ENCODE results near the gene SEC31B.

Gene SEC31B, protein sequence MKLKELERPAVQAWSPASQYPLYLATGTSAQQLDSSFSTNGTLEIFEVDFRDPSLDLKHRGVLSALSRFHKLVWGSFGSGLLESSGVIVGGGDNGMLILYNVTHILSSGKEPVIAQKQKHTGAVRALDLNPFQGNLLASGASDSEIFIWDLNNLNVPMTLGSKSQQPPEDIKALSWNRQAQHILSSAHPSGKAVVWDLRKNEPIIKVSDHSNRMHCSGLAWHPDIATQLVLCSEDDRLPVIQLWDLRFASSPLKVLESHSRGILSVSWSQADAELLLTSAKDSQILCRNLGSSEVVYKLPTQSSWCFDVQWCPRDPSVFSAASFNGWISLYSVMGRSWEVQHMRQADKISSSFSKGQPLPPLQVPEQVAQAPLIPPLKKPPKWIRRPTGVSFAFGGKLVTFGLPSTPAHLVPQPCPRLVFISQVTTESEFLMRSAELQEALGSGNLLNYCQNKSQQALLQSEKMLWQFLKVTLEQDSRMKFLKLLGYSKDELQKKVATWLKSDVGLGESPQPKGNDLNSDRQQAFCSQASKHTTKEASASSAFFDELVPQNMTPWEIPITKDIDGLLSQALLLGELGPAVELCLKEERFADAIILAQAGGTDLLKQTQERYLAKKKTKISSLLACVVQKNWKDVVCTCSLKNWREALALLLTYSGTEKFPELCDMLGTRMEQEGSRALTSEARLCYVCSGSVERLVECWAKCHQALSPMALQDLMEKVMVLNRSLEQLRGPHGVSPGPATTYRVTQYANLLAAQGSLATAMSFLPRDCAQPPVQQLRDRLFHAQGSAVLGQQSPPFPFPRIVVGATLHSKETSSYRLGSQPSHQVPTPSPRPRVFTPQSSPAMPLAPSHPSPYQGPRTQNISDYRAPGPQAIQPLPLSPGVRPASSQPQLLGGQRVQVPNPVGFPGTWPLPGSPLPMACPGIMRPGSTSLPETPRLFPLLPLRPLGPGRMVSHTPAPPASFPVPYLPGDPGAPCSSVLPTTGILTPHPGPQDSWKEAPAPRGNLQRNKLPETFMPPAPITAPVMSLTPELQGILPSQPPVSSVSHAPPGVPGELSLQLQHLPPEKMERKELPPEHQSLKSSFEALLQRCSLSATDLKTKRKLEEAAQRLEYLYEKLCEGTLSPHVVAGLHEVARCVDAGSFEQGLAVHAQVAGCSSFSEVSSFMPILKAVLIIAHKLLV

DNA sequence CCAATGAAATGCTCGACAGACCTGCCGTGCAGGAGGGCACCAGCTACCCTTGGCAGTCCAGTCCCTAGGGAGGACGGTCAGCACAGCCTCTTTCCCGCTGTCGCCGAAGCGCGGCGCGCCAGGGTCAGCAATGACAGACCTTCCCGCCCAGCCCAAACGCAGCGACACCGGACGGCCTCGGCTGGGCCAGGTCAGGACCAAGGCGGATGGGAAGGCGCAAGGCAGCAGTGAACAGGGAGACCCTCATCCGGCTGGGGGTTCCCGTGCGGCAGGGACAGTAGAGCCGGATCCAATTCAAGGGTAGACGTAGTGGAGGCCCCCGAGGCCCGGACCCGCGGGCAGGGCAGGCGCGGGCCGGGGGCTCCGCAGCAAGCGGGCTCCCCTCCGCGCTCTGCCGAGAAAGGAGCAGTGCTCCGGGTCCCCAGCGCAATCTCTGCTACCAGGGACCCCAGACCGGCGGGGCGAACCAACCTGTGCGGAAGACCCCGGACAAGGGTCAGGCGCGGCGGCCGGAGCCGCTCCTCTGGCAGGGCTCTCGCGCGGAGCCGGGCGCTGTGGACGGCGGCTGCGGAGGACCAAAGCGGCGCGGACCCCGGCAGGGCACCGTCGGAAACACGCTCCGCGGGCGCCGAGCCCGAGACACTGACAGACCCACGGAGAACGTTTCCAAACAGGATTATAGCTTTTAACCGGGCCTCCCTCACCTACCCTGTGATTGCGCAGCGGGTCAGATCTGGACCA lies at the start of gene SEC31B:
SEC31B (minus strand) TSS at position 551 of the 741 bp plus-strand sequence. CDS start 2,909 bp downstream, outside the sequence.
- no peak for DNase-seq

DNA sequence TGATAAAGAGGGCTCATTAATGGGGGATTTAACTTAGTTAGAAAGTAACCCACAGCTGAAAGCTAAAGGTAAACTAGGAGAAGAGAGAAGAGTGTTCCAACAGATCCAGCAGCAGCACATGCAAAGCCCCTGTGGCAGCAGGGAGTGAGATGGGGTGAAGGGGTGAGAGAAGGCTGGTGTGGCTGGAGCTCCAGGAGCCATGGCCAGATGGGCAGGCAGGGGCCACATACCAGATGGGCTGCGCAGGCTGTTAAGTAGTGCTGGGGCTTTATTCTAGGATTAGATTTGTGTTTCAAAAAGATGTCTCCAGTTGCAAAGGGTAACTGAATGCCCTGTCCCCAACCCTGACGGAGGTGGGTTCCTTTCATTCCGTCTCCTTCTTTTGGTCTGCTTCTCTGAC lies 49.3 kb upstream of the SEC31B start:
- no peak for DNase-seq

DNA sequence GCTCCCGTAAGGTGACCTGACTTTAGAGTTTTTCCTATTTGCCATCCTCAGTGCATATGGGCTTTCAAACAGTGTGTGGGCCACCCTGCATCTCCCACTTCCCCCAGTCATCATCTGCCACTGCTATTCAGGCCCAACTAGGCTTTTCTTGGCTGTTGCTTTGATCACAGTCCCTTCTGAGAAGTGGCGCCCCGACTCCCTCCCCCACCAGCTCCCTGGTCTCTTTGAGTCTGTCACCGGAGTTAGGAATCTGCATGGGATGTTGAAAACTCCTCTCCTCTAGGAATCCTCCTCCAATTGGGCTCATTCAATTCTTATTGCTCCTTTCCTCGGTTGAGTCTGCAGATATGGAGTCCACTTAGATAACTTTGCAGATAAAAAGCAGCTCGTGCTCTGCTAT lies 48.2 kb upstream of the SEC31B start:
- DNase-seq, result no peak

DNA sequence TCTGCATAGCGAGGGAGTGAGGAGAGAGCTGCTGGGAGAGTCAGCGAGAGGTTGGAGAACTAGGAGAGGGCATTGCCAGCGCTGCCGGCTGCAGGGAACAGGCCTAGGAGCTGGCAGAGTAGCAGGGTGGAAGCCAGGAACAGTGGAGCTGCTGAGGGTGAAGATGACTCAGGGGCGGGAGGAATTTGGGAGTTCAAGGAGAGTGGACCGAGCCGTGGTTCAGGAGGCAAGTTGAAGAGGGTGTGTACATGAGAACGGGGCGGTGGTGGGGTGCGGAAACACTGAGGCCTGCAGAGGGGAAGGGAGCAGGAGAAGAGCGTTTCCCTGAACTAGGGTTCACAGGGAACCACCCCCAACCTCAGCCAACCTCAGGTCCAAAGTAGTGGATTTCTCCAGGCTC lies 47.6 kb upstream of the SEC31B start:
- no peak for DNase-seq

DNA sequence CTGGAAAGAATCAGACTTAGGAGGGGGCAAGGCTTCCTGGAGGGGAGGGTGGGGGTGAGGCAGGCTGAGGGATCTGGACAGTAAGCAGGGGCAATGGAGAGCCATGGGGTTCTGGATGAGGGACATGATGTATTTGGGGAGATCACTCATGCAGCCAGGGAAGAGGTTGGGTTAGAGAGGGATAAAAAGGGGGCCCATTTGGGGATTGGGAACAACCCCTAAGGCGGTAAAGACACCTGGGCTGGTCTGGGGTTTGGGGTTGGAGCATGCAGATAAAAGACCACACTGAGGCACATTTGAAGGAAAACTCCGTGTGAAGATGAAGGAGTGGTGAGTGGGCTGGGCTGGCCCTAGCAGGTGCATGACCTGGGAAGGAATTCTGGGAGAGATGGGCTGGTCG lies 46.9 kb upstream of the SEC31B start:
- no peak for DNase-seq

DNA sequence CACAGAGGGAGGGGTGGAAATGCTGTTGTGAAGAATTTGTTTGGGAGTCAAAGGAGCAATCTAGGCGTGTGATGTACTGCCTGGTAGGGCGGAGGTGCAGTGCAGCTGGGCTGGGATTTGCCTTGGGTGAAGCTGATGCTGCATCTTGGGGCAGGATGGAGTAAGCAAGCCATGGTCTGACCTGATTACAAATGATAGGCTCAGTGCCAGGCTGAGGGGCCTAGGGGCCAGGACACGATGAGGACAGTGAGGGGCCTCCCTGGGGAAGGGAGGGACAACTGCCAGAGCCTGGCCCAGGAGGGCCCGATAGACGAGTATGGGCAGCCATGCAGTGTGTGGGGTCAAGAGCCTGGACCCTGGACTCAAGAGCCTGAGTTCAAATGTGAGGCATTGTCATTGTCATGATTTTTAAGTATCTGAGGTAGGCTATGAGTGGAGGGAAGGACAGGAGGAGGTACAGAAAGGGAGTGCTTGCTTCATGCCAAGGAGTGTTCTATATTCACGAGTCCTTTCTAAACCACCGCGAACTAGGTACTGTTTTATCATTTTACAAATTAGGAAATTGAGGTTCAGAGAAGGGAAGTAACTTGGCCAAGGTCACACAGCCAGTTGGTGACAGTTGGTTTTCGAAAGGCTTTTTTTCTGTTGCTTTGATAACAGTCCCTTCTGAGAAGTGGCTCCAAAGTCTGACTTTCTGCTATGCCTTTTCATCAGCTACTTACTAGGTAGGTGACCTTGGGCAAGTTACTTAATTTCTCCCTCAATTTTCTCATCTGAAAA lies 45.7 kb upstream of the SEC31B start:
- DNase-seq, result no peak

DNA sequence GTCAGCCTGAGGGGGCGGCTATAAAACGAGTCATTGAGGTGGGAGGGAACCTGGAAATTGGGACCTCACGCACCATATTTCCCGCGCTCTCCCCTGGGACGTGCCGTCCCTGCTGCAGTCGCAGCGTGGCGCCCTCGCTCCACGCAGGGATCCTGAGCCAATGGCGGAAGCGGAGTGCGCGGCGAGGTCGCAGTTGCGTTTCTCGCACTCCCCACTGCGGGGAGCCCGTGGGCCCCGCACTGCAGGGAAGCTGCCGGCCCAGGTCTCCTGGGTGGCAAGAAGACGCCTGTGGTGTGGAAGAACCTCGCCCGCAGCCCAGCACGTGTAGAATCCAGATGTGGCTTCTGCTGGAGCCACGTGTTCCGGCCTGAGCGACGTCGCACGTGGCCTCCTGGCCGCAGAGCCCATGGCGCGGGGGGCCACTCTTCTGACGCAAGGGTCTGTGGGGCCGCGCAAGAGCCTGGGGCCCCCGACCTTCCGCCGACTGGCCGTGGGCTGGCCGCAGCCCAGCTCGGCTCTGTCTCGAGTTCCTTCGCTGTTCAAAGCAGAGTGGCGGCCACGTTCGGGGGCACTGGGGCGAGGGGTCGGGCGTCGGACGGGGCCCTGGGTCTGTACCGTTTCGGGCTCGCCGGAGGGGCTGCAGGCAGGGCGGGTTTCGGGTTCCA lies 42.5 kb upstream of the SEC31B start:
- DNase-seq, result peak; percentile 39

DNA sequence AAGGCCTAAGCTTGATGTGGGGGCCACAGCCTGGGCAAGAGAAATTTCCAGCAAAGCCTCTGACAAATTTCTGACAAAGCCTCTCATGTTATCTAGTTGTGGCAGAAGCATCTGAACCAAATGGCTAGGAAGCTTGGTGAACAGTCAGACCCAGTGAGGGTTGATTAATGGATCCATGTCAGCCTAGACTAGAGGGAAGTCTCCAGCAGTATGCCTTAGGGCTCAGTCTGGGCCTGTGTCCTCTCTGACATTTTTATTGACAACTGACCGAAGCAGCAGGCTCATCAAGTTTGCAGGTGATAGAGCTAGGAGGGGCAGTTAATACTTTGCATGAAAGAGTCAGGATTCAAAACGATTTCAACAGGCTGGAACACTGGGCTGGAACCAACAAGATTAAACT lies 41.3 kb upstream of the SEC31B start:
- DNase-seq, result no peak

DNA sequence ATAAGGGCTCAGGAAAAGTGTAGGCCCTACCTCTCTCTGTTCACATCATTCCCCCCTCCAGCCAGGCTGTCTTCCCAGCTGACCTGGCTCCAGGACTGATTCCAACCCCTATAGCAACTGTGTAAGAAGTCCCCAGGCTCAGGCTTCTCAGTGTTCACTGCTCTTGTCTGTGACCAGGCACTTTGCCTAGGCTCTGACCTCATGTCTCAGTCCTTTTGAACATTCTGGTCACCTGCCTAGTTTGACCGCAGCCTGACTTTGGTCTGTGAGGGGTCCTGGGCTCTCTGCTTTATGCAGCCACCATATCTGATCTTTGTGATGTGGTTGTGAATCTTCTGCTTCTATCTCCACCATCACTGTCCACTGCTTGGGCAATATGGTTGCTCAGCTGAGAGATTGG lies 40.6 kb upstream of the SEC31B start:
- DNase-seq, result no peak

DNA sequence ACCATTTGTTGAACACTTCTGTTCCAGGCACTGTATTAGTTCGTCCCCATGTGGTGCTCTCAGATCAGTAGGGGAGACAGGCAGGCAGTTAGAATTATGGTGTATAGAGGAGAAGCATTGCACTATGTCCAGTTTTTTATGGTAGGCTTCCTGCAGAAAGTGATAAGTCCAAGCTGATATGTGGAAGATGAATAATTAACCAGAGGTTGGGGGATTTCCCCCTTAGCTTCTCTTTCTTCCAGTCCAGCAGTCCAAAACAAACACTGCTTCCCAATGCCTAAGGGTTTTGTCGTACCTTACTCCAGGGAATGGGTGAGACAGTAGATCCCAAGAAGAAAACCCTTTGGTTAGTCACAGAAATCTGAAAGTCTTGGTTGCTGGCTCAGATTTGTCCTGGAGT lies 35.2 kb upstream of the SEC31B start:
- no peak for DNase-seq

DNA sequence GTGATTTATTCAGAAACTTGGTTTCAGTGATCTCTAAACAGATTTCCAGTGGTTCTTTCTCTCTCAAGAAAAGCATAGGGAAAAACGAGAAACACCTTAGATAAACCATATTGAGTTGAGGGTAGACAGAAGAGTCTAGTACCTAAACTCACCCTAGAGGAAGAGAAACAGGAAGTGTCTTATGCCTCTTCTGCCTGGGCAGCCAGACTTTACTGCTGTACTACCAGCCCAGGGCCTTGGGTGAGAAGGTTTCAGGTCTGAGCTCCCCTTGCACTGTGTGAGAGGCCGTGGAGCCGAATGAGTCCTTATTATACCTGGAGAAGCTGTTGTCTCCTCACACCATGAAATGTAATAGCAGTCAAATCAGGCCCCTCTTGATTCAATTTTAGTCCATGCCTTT lies 34.3 kb upstream of the SEC31B start:
- DNase-seq, result no peak

DNA sequence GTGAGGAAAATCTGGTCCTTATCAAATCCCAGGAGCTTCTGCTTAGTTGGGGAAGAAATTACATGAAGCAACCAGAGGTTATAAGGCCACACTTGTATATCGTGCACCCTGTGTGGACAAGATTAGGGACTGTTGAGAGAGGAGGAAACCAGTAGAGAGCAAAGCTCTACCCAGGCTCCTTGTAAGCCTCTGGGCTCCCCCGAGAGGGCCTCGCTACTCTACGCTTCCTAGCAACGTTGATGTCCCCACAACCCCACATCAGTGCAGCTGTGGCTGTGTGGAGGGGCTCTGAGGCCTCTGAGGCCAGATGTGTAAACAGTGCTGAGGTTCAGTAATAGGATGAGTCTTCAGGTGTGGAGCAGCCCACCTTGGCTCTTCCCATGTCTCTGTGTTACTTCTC lies 32.1 kb upstream of the SEC31B start:
- no peak for DNase-seq

DNA sequence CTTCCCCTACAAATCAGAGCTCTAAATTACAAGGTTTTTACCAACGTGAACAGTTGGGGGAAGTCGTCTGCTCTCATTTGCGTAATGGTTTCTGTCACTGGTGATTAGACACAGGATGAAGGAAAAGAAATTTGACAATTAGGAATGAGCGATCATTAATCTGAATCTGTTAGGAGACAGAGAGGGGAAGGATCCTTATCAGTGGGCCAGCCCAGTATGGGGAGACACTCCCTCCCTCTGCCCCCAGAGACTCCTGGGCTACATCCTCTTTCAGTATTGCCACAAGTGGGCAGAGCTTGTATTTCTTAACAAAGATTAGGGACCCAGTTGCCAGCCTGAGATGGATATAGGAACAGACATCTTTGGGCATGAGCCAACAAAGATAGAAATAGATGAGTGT lies 31.5 kb upstream of the SEC31B start:
- no peak for DNase-seq

DNA sequence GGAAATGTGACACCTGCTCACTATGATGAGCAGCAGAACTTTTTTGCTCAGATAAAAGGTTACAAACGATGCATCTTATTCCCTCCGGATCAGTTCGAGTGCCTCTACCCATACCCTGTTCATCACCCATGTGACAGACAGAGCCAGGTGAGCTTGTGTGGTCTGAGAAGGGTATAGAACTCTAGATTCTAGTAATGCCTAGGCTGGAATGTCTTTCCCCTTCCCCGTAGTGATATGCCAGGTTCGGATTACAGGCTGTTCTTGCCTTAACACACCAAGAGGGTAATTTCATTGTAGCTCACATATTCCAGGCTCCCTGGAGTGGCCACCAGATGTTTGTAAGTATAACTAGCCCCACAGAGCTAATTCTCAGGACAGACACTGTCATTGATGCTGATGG lies 25.3 kb upstream of the SEC31B start:
- DNase-seq, result no peak

DNA sequence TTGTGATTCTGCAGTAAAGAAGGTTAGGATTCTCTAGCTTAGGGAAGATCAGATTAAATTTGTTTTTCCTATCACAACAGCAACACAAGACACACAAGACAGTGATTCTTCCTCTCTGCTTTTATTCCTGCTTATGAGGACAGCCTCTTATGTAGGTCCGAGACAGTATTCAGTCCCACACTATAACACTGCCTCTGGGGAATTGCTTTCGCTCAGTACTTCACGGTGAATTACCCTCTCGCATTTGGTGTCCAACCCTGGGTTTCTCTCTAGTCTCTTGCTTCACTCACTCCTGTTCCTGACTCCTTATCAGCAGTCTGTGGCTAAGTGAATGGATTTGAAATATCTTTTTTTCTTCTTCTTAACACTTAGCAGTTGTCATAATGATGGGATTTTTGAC lies 17.8 kb upstream of the SEC31B start:
- DNase-seq, result no peak

DNA sequence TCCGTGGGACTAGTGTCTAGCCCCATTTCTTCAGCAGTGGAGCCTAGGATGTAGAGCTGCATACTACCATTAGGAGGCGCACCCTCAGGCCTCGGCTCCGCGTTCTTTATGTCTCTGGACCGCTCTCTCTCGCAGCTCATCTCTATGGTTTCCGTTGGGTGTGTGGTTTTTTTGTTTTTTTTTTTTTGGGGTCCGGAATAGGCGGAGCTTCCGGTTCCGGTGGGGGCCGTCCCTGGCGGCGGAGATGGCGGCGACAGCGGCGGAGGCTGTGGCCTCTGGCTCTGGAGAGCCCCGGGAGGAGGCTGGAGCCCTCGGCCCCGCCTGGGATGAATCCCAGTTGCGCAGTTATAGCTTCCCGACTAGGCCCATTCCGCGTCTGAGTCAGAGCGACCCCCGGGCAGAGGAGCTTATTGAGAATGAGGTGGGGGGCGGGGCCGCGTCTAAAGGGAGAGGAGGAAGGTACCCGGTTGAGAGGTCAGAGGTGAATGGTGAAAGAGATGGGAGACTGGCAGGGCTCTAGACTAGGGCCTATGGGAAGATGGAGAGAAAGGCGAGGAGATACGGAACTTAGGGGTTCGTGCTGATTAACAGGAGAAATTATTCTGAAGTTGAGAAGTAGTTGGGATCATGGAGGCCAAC lies 16.2 kb upstream of the SEC31B start, which contains the start of gene HIF1AN:
HIF1AN (plus strand) TSS at position 229 of the 639 bp plus-strand sequence; CDS start at position 245, 16 bp downstream.
- peak; percentile 83 for DNase-seq

DNA sequence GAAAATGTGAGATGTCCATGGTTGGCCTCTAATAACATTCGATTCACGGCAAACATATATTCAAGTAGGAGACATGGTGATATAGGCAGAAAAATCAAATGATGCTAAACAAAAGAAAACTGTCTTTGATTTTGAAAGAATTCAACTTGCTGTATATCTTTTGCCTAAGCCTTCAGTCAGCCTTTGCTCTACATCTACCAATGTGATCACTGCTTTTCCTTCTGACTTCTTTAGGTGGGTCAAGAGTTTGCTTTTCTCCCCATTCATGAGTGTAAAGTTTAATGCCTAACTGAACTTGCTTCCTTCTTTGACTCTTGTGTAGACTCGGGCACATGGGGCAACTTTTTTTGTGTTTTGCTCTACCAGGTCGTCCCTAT lies 15.7 kb upstream of the SEC31B start:
- DNase-seq, result no peak

DNA sequence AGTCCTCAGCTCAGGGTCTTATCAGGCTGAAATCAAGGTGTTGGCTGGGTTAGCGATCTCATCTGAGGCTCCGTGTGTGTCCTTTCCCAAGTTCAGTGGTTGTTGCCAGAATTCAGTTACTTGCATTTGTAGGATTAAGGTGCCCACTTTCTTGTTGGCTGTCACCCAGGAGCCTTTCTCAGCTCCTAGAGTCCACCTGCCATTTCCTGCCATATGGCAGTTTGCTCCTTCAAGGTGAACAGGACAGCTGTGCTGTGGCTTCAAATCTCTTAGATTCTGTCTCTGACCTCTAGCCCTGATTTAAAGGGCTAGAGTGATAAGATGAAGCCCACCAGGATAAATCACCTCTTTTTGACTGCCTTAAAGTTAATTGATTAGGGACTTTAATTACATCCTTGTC lies 15.1 kb upstream of the SEC31B start:
- DNase-seq, result no peak

DNA sequence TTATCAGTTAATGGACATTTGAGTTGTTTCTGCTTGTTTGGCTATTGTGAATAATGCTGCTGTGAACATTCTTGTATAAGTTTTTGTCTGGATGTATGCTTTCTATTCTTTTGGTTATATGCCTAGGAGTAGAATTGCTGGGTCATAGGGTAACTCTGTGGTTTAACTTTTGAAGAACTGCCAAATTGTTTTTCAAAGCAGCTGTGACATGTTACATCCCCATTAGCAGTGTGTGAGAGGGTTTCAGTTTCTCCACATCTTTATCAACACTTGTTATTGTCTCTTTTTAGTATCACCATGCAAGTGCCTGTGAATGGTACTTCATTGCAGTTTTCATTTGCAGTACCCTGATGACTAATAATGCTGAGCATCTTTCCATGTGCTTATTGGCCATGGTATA lies 12.1 kb upstream of the SEC31B start:
- no peak for DNase-seq

DNA sequence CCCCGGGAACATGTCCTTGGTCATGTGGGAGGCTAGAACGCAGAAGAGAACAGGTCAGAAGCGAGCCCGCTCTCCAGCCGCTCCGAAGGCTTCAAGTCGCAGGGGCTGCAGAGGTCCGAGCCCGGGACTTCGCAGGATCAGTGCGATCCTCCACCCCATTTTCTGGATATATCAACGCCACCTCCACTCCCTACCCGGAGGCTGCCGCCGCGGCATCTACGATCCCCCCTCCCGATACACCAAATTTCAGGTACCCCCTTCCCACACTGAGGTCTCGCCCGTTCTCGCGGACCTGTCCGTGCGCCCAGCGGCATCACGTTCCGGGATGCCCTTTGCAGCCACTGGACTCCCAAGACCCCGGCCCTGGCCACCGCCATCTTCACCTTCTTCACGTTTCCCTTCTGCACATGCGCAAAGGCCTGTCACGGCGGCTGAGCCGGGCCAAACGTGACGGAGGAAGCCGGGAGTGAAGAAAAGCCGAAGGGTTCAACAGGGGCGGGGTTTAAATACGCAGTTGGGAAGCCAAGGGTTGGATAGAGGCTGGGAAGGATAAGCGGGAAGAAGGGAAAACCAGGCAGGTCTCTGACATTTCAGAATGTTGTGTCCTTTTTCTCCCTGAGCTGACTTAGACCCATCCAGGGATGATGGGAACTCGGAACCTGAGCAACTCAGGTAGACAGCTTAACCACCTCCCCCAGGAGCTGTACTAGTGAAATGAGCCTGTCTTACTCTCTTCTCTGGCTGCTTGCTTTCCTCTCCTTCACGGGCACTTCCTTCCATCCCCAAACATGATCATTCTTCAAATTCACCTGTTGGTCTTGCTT lies 10.0 kb upstream of the SEC31B start, which contains the start of gene NDUFB8:
NDUFB8 (minus strand) TSS at position 397 of the 824 bp plus-strand sequence; CDS start at position 377, 20 bp downstream.
- DNase-seq, result peak; percentile 61
